Neutrophil (primary cell): ENCODE measurements around the gene FGGY.

Source experiments
- H3K27ac ChIP-seq: fragments of 200-600 bp; sonication (generic); 2 replicates; pipeline ENCODE4 v1.5.1; 2016; ENCODE audit warnings: mild to moderate bottlenecking, moderate library complexity
- H3K27me3 ChIP-seq: fragments of 200-600 bp; sonication (generic); 2 replicates; pipeline ENCODE4 v1.6.0; 2016; ENCODE audit warnings: mild to moderate bottlenecking
- H3K36me3 ChIP-seq: fragments of 200-600 bp; sonication (generic); 2 replicates; pipeline ENCODE4 v1.5.1; 2017
- H3K4me1 ChIP-seq, 2 experiments: fragments of 200-600 bp in 1 of 2; sonication (generic) in 1 of 2; 1 replicate in 1 of 2; 2 replicates in 1 of 2; pipeline versions ENCODE4 v1.5.1 to v1.6.1; 2013 to 2016; ENCODE audit warnings: low read depth in 1 of 2, low read length in 1 of 2, mild to moderate bottlenecking in 1 of 2, moderate library complexity in 1 of 2; ENCODE audit not compliant: control insufficient read depth in 1 of 2, insufficient read depth in 1 of 2
- H3K4me3 ChIP-seq, 2 experiments: fragments of 200-600 bp in 1 of 2; sonication (generic) in 1 of 2; 1 replicate in 1 of 2; 2 replicates in 1 of 2; pipeline ENCODE4 v1.5.1; 2013 to 2016; ENCODE audit warnings: low read depth in 1 of 2, low read length in 1 of 2, mild to moderate bottlenecking in 1 of 2, moderate library complexity in 1 of 2
- H3K9me3 ChIP-seq: fragments of 200-600 bp; sonication (generic); 2 replicates; pipeline ENCODE4 v1.5.1; 2016
- CTCF ChIP-seq: fragments of 200-600 bp; sonication (generic); IDR thresholded peaks from 2 replicates; pipeline ENCODE4 v1.5.1; 2016; ENCODE audit warnings: antibody characterized with exemption

Gene FGGY

GRCh38 chr1:59302871-59303270 lies 6.0 kb downstream of the FGGY start:
- Histone ChIP-seq H3K4me3 (no peak overlapping the region), H3K27ac (no peak overlapping the region), H3K4me1 (peaks cover 4 to 6% of the 10 kb centered on the region in 2 experiments), H3K27me3 (no peaks in the 10 kb centered on the region), H3K36me3 (no peaks in the 10 kb centered on the region), H3K9me3 (peaks cover 9% of the 10 kb centered on the region)
- no peak for TF ChIP-seq CTCF

GRCh38 chr1:59305188-59305587 lies 8.3 kb downstream of the FGGY start:
- no peaks in the 10 kb centered on the region for H3K36me3 ChIP-seq
- H3K27ac ChIP-seq: no peak overlapping the region

GRCh38 chr1:59307591-59307990 lies 10.7 kb downstream of the FGGY start:
- H3K9me3 ChIP-seq: peaks cover 9% of the 10 kb centered on the region
- H3K36me3 ChIP-seq: no peaks in the 10 kb centered on the region
- H3K4me1 ChIP-seq: no peaks in the 10 kb centered on the region
- no peaks in the 10 kb centered on the region for H3K27me3 ChIP-seq
- no peak overlapping the region for H3K27ac ChIP-seq
- no peak overlapping the region for H3K4me3 ChIP-seq
- no peak for TF ChIP-seq CTCF

More at GRCh38 chr1:59305188-59305587, 8.3 kb downstream of the FGGY start:
- Histone ChIP-seq H3K9me3 (peaks cover 9% of the 10 kb centered on the region), H3K4me1 (no peaks in the 10 kb centered on the region), H3K27me3 (no peaks in the 10 kb centered on the region), H3K4me3 (no peak overlapping the region)
- no peak for TF ChIP-seq CTCF

GRCh38 chr1:59308839-59309238 lies 11.9 kb downstream of the FGGY start:
- Histone ChIP-seq H3K36me3 (no peaks in the 10 kb centered on the region), H3K27ac (no peak overlapping the region), H3K27me3 (no peaks in the 10 kb centered on the region), H3K4me3 (no peak overlapping the region), H3K4me1 (no peaks in the 10 kb centered on the region), H3K9me3 (peaks cover 9% of the 10 kb centered on the region)
- no peak for TF ChIP-seq CTCF

GRCh38 chr1:59309392-59309791 lies 12.5 kb downstream of the FGGY start:
- no peak for TF ChIP-seq CTCF
- H3K4me3 ChIP-seq: no peak overlapping the region
- H3K9me3 ChIP-seq: peaks cover 9% of the 10 kb centered on the region

More at GRCh38 chr1:59309392-59309791, 12.5 kb downstream of the FGGY start:
- H3K4me1 ChIP-seq: no peaks in the 10 kb centered on the region
- no peak overlapping the region for H3K27ac ChIP-seq
- no peaks in the 10 kb centered on the region for H3K36me3 ChIP-seq
- no peaks in the 10 kb centered on the region for H3K27me3 ChIP-seq
